ENCODE measurements around the gene PSME3IP1. TPM values are rescaled to one million over a fixed set of nuclear protein-coding genes. Genes with fewer than 3 reads are reported as not detected.

PSME3IP1 gene
- polyA plus RNA-seq, 3 donors, result 75.4 to 133 (median 78.6) TPM

DNA sequence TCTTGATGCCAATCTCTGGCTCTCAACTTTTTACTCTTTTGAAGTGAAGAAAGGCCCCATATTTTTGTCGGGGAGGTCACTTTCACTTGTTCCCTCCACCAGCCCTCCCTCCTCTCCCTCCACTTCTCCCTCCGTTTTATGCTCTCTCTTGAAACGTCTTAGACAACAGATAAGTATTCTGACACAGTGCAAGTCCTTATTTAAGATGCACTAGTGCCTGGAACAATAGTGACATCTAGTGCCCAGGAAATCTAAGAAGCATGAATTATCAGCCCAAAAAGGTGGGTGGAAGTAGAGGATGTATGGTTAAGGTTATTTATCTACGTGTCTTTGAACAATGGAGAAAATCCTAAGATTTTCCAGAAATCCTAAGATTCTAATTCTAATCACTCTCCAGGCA is 17.9 kb downstream of the PSME3IP1 start:
- Histone ChIP-seq H3K4me1 (ENCODE audit: control insufficient read depth in 1 of 2, insufficient read depth in 2 of 2, low read length in 2 of 2) (peaks cover 24% of the 10 kb centered on the region in 2 donors), H2AFZ (ENCODE audit: insufficient read depth, low read depth, low read length, poor library complexity, severe bottlenecking) (no peak overlapping the region), H3K27ac (ENCODE audit: low read depth in 1 of 2, low read length in 2 of 2) (peak overlapping the region in 1 of 2 donors; percentile 76), H3K4me3 (replicated peaks in 1 of 3; ENCODE audit: low read depth in 2 of 3, low read length in 3 of 3) (no peak overlapping the region), H3K79me2 (ENCODE audit: insufficient read depth, low read length) (no peaks in the 10 kb centered on the region), H3K36me3 (replicated peaks in 1 of 2; ENCODE audit: control insufficient read depth in 1 of 2, insufficient read depth in 2 of 2, low read length in 2 of 2) (peaks cover 67 to 82% of the 10 kb centered on the region in 2 donors), H4K20me1 (ENCODE audit: insufficient read depth, low read length) (peaks cover 10% of the 10 kb centered on the region), H3K9me3 (replicated peaks in 1 of 2; ENCODE audit: control insufficient read depth in 1 of 2, insufficient read depth in 1 of 2, low read length in 2 of 2) (no peaks in the 10 kb centered on the region), H3K4me2 (replicated peaks; ENCODE audit: extremely low read depth, low read length, poor library complexity, severe bottlenecking) (no peak overlapping the region), H3K27me3 (ENCODE audit: control insufficient read depth in 2 of 2, insufficient read depth in 2 of 2, low read length in 2 of 2) (no peaks in the 10 kb centered on the region), H3K9ac (ENCODE audit: insufficient read depth, low read length, poor library complexity, severe bottlenecking) (no peak overlapping the region)
- Mint-ChIP-seq H3K27ac (peak overlapping the region in 5 of 7 donors; percentile 50 to 92 (median 57)), H3K36me3 (peaks cover 66 to 81% of the 10 kb centered on the region in 2 donors), H3K27me3 (ENCODE audit: low read depth in 3 of 3) (no peaks in the 10 kb centered on the region), H3K4me3 (no peak overlapping the region), H3K9me3 (no peaks in the 10 kb centered on the region), H3K4me1 (peaks cover 25% of the 10 kb centered on the region)
- TF ChIP-seq, protein P1, sequence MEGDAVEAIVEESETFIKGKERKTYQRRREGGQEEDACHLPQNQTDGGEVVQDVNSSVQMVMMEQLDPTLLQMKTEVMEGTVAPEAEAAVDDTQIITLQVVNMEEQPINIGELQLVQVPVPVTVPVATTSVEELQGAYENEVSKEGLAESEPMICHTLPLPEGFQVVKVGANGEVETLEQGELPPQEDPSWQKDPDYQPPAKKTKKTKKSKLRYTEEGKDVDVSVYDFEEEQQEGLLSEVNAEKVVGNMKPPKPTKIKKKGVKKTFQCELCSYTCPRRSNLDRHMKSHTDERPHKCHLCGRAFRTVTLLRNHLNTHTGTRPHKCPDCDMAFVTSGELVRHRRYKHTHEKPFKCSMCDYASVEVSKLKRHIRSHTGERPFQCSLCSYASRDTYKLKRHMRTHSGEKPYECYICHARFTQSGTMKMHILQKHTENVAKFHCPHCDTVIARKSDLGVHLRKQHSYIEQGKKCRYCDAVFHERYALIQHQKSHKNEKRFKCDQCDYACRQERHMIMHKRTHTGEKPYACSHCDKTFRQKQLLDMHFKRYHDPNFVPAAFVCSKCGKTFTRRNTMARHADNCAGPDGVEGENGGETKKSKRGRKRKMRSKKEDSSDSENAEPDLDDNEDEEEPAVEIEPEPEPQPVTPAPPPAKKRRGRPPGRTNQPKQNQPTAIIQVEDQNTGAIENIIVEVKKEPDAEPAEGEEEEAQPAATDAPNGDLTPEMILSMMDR (IDR thresholded peaks at IDR 0.05), result peak; percentile 72
- peak; percentile 42 to 54 (median 53) for DNase-seq
- 0% methylated on average over 2 of the region's 4 CpGs for WGBS (ENCODE audit: insufficient coverage)
- intact Hi-C loops (cut with micrococcal nuclease), result loop anchor here (2.0 to 10.0 kb wide), 4 partner anchors 83 to 303 kb away; partner anchors contain the start of genes CETP (in 1 of the 2) and SLC12A3 (in 1 of the 2)

DNA sequence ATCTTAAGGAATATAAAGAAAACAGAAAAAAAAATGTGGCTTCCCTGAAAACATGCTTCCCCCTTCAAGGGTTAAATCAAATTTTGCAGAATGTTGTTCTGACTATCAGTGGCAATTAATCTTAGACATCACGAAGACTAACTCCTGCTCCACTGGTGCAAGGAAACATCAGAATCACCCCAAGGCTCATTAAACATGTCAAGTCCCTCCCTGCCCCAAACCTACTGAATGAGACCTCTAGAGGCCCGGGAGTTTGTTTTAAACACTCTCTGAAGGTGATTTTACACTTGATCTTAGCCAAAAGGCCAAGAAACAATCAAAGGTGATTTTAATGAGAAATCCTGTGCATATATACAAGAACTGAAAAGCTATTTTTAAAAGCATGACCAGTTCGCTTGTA is 18.3 kb downstream of the PSME3IP1 start:
- no peaks in the 10 kb centered on the region for H3K9me3 Mint-ChIP-seq
- WGBS (ENCODE audit: insufficient coverage), result no CpG with 5 or more reads among the region's 3 CpGs
- Histone ChIP-seq H3K9ac (ENCODE audit: insufficient read depth, low read length, poor library complexity, severe bottlenecking) (no peak overlapping the region), H3K4me2 (replicated peaks; ENCODE audit: extremely low read depth, low read length, poor library complexity, severe bottlenecking) (no peak overlapping the region), H3K9me3 (replicated peaks in 1 of 2; ENCODE audit: control insufficient read depth in 1 of 2, insufficient read depth in 1 of 2, low read length in 2 of 2) (no peaks in the 10 kb centered on the region), H3K27ac (ENCODE audit: low read depth in 1 of 2, low read length in 2 of 2) (peak overlapping the region in 1 of 2 donors; percentile 76), H4K20me1 (ENCODE audit: insufficient read depth, low read length) (peaks cover 10% of the 10 kb centered on the region), H3K36me3 (replicated peaks in 1 of 2; ENCODE audit: control insufficient read depth in 1 of 2, insufficient read depth in 2 of 2, low read length in 2 of 2) (peaks cover 66 to 82% of the 10 kb centered on the region in 2 donors), H3K4me1 (ENCODE audit: control insufficient read depth in 1 of 2, insufficient read depth in 2 of 2, low read length in 2 of 2) (peaks cover 24% of the 10 kb centered on the region in 2 donors), H2AFZ (ENCODE audit: insufficient read depth, low read depth, low read length, poor library complexity, severe bottlenecking) (no peak overlapping the region), H3K4me3 (replicated peaks in 1 of 3; ENCODE audit: low read depth in 2 of 3, low read length in 3 of 3) (no peak overlapping the region), H3K79me2 (ENCODE audit: insufficient read depth, low read length) (no peaks in the 10 kb centered on the region), H3K27me3 (ENCODE audit: control insufficient read depth in 2 of 2, insufficient read depth in 2 of 2, low read length in 2 of 2) (no peaks in the 10 kb centered on the region)
- no peak overlapping the region for H3K4me3 Mint-ChIP-seq
- intact Hi-C loops (cut with micrococcal nuclease), result loop anchor here (2.0 to 10.0 kb wide), 4 partner anchors 83 to 303 kb away; partner anchors contain the start of genes CETP (in 1 of the 2) and SLC12A3 (in 1 of the 2)
- H3K36me3 Mint-ChIP-seq, result peaks cover 65 to 81% of the 10 kb centered on the region in 2 donors
- peak overlapping the region in 6 of 7 donors; percentile 50 to 92 (median 78) for H3K27ac Mint-ChIP-seq
- peaks cover 25% of the 10 kb centered on the region for H3K4me1 Mint-ChIP-seq
- no peak for DNase-seq
- TF ChIP-seq, protein P1 (IDR thresholded peaks at IDR 0.05), result no peak
- no peaks in the 10 kb centered on the region for H3K27me3 Mint-ChIP-seq (ENCODE audit: low read depth in 3 of 3)

All from CD14-positive monocyte (primary cell).